Natural killer cell treated with Interleukin-12 subunit alpha and Interleukin-12 subunit beta and Interleukin-15 and Interleukin-18, amount 100 ng/mL, for 72 hours (primary cell): ENCODE measurements around the gene CEBPG. TPM values are rescaled to one million over a fixed set of nuclear protein-coding genes. Genes with fewer than 3 reads are reported as not detected.

Experiments used
- ATAC-seq, 2 donors: fragments of 150-1000 bp; cut with Tn5 transposase in 1 of 2; sonication (Bioruptor Pico), chemical (Tn5 transposase) in 1 of 2; 2 replicates each; pipeline ENCODE4 v1.10.0; 2021
- DNase-seq: peaks from one replicate; pipeline ENCODE4 v3.0.0; 2022; ENCODE audit warnings: low spot score
- H3K27ac Mint-ChIP-seq, 2 donors: 1 replicate in 1 of 2; 2 replicates in 1 of 2; pipeline ENCODE4 v1.8.0; 2022; ENCODE audit warnings: mixed read lengths in 2 of 2, mild to moderate bottlenecking in 1 of 2, moderate library complexity in 1 of 2
- H3K27me3 Mint-ChIP-seq, 2 donors: 1 replicate in 1 of 2; 2 replicates in 1 of 2; pipeline ENCODE4 v1.8.0; 2022; ENCODE audit warnings: mixed read lengths in 2 of 2
- H3K36me3 Mint-ChIP-seq: one replicate; pipeline ENCODE4 v1.8.0; 2022; ENCODE audit warnings: mixed read lengths
- H3K4me1 Mint-ChIP-seq, 2 donors: 1 replicate in 1 of 2; 2 replicates in 1 of 2; pipeline ENCODE4 v1.8.0; 2022; ENCODE audit warnings: low read depth in 2 of 2, mixed read lengths in 2 of 2, mild to moderate bottlenecking in 1 of 2
- H3K4me3 Mint-ChIP-seq: one replicate; pipeline ENCODE4 v1.8.0; 2022; ENCODE audit warnings: mixed read lengths
- H3K9me3 Mint-ChIP-seq: 2 replicates; pipeline ENCODE4 v1.8.0; 2022; ENCODE audit warnings: mixed read lengths
- total RNA-seq, 2 donors: library from RNA; stranded (reverse); gene quantifications; one replicate each; pipeline ENCODE4 v1.2.3, GENCODE V29; 2022

The CEBPG gene
- total RNA-seq, 2 donors from 2014 or later = 26.3 to 29.2 TPM

DNA sequence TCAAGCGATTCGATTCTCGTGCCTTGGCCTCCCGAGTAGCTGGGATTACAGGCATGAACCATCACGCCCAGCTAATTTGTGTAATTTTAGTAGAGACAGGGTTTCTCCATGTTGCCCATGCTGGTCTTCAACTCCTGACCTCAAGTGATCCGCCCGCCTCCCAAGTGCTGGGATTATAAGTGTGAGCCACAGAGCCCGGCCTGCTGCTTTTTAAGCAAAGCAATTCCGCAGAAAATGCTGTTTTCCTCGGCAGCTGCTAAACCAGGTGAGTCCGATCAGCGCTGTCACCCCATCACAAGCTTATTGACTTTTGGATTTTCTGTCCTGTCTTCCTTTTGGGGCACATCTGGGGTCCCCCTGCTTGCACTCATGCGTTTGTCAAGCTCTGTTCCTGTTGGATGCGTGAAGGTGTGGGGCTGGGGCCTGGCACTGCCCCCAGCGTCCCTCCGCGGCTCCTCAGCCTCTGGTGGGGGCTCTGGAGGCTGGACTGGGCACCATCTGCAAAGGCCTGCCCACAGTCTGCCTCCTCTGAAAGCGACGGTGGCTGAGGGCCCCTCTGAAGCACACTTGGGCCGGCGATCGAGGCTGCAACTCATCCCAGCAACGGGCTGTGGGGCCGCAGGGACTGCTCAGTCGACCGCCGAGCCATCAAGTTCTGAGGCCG, 25.7 kb downstream of the CEBPG start:
- Mint-ChIP-seq H3K4me1 (peaks cover 0 to 10% of the 10 kb centered on the region in 2 donors), H3K9me3 (no peaks in the 10 kb centered on the region), H3K4me3 (no peak overlapping the region), H3K36me3 (no peaks in the 10 kb centered on the region), H3K27me3 (no peaks in the 10 kb centered on the region), H3K27ac (no peak overlapping the region)
- DNase-seq (peak; percentile 25), ATAC-seq (no peak)

DNA sequence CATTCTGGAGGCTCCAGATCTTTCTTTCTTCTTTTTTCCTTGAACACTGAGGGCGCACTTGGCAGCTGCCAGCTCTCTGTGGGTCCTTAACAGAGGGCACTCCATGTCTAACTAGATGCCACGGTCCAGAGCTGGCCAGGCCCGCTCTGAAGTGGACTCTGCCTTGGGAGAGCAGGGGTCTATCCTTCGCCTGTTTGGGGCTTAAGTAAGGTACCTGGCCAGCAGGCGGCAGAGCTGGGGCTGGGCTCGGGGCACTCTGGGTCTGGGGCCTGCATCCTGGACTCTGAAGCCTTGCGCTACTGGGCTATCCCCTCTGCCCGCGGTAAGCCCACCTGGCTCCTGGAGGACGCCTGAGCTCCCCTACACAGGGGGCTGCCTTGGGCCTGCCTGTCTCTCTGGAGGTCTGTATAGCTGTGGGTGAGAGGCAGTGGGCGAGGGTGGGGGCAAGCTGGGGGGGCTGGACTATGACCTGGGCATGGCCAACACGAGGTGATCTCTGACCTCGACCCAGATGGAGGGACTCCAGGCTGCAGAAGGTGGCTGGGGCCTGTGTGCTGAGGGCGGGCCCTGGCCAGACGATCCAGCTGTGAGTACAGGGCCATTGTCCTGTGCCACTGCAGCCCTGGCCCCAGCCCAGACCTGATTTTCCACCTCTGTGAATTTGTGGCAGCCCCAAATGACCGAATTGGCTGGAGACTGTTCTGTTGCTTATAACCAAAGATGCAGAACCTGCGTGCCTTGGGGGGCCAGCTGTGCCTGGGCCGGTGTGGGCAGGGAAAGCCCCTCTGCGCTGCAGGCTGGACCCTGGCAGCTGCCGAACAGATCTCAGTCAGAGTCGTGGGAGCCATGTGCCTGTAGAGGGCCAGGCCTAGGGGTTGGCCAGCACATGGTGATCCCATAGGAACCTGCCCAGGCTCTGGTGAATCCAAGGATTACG, 26.5 kb downstream of the CEBPG start:
- no peak overlapping the region for H3K27ac Mint-ChIP-seq
- no peaks in the 10 kb centered on the region for H3K36me3 Mint-ChIP-seq
- ATAC-seq (no peak), DNase-seq (no peak)
- H3K27me3 Mint-ChIP-seq = no peaks in the 10 kb centered on the region
- peaks cover 0 to 3% of the 10 kb centered on the region in 2 donors for H3K4me1 Mint-ChIP-seq
- no peaks in the 10 kb centered on the region for H3K9me3 Mint-ChIP-seq
- no peak overlapping the region for H3K4me3 Mint-ChIP-seq

DNA sequence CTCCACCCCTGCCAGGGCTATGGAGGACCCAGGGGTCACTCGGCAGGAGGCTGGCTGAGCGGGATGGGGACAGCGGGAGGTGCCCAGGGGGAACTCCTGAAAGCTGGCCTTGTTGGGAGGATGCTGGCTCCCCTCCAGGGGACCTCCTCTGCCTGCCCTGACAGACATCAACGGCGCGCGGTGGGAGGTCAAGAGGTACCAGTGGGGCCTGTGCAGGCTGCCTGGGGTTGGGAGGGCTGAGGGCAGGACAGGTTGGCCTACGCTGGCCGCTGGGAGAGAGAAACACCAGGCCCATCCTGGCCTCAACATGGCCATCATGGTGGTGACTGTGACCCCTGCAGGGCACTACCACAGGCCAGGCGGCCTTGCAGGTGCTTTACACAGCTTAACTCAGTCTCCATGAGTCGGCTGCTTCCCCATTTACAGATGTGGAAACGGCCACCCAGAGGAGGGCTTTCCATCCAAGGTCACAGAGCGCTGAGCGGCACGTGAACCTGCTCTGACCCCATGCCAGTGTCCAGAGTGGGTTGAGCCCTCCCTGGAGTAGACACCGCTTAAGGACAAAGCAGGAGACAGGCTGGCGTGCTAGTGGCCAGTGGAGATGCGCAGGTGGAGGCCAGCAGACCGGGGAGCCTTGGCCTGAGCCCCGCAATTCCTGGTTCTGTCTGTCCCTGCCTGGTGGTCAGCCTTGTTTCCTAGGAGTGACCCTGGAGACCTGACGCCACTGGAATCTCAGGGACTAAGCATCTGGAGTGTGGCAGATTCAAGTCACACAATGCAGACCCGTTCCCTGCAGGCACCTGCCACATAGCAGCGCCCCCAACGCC, 27.6 kb downstream of the CEBPG start:
- no peak overlapping the region for H3K27ac Mint-ChIP-seq
- no peak for DNase-seq
- no peak overlapping the region for H3K4me3 Mint-ChIP-seq
- no peaks in the 10 kb centered on the region for H3K4me1 Mint-ChIP-seq
- no peaks in the 10 kb centered on the region for H3K36me3 Mint-ChIP-seq
- no peaks in the 10 kb centered on the region for H3K27me3 Mint-ChIP-seq
- no peak for ATAC-seq
- no peaks in the 10 kb centered on the region for H3K9me3 Mint-ChIP-seq

DNA sequence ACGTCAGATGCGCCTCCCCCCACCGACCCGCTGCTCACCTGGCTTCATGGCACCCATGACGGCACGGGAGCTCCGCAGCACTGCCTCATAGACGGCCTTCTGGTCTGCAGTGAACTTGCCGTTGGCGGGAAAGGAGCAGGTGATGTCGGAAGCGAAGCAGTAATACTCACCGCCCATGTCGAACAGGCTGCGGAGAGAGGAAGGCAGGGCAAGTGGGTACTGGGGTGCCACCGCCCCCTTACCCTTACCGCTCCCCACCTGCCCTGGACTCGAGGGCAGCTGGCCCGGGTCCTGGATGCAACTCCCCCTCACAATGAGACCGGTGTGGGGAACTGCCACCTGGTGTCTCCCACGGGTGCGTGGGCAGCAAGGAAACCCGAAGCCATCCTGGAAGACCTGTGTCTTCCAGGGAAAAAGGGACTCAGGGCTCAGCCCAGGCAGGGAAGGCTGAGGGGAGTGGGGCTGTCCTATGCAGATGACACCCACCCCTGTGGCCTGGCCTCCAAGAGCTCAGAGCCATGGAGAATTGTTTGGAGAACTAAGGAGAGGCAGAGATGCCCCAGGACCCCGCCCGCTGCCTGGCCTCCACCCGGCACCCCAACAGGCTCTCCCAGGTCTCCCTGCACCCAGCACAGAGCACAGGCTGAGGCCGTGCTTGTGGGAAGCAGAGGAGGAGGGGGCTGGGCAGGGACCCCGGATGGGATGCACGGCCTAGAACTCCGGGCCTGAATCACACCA, 28.3 kb downstream of the CEBPG start:
- Mint-ChIP-seq H3K27ac (no peak overlapping the region), H3K4me1 (no peaks in the 10 kb centered on the region), H3K27me3 (no peaks in the 10 kb centered on the region), H3K9me3 (no peaks in the 10 kb centered on the region), H3K36me3 (no peaks in the 10 kb centered on the region), H3K4me3 (no peak overlapping the region)
- ATAC-seq (no peak), DNase-seq (no peak)

DNA sequence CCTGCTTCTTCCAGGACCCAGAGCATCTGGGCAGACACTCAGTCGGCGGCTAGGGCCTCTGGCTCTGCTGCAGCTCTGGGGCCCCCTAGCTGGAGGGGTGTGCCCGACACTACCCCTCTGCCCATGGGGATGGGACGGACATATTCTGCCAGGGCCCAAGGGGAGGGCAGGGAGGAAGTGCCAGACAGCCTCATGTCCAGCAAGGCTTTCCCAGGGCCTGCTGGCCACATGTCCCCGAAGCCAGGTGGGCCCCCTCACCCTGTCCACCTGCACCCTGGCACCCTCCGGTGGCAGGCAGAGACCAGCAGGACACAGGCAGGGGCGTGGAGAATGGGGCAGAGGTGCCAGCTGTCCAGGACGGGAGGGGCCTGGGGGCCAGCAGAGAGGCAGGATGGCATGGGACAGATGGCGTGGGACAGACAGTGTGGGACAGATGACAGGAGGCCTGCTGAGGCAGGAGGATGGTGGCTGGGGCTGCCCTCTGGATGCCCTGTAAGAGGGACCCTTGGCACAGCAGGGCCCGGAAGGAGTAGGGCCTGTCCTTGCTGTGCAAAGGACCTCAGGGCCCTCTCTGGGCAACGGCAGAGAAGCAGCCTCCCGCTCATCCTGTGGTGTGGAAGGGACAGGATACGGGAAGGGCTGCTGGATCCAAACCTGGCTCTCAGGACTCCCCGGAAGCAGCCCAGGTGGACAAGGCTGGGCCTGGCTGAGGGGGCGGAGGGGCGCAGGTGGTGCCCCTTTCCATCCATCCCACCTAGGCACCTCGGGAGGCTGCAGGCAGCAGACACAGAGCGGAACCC, 29.1 kb downstream of the CEBPG start:
- no peaks in the 10 kb centered on the region for H3K4me1 Mint-ChIP-seq
- H3K4me3 Mint-ChIP-seq = no peak overlapping the region
- DNase-seq = no peak
- no peaks in the 10 kb centered on the region for H3K9me3 Mint-ChIP-seq
- H3K36me3 Mint-ChIP-seq = no peaks in the 10 kb centered on the region
- ATAC-seq = no peak
- no peaks in the 10 kb centered on the region for H3K27me3 Mint-ChIP-seq
- H3K27ac Mint-ChIP-seq = no peak overlapping the region

DNA sequence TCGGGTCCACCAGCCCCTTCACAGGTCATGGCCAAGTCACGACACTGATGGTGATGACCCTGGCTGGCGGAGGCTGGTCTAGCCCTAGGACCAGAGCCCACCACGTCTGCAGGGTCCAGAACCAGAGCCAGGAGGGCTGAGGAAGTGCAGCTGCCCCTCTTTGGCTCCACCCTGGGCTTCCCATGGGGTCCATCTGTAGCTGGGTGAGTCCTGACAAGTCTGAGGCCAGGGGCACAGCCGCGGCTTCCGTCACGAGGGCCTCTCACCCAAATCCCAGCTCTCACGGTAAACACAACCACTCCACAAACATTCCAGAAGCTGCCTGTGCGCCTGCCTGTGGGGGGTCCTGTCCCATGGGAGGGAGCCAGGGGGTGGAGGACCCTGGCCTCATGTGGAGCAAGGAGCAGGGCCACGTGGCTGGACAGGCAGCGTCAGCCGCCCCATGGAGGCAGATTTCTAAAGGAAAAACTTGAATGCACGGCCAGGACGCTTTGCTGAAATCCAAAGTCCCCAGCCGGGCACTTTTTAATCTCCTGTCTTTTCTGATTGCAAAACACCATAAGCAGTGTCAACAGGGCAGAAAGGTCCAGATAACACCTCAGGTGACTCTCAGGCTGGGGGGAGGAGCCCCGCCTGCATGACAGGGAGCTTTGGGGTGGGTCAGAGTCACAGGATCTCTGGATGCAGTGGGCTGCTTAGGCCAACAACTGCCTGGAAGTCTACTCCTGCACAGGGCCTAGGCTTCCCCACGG, 29.9 kb downstream of the CEBPG start:
- H3K36me3 Mint-ChIP-seq = no peaks in the 10 kb centered on the region
- DNase-seq (no peak), ATAC-seq (no peak)
- no peaks in the 10 kb centered on the region for H3K27me3 Mint-ChIP-seq
- H3K4me3 Mint-ChIP-seq = no peak overlapping the region
- no peaks in the 10 kb centered on the region for H3K4me1 Mint-ChIP-seq
- no peaks in the 10 kb centered on the region for H3K9me3 Mint-ChIP-seq
- no peak overlapping the region for H3K27ac Mint-ChIP-seq

DNA sequence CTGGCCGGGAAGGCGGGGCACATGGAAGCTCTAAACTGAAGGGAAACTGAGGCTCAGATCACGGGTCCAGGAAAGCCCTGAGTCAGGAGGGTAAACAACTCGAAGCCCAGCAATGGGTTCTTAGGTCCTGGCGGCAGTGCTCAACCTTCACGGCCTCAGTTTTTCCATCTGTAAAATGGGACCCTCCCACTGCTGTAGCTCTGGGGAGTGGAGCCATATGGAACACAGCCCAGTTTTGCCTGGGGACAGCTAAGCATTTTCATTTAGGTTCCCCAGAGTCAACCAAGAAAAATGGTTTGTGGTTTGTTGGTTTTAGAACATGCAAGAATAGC, 30.4 kb downstream of the CEBPG start:
- H3K36me3 Mint-ChIP-seq = no peaks in the 10 kb centered on the region
- H3K27me3 Mint-ChIP-seq = no peaks in the 10 kb centered on the region
- no peaks in the 10 kb centered on the region for H3K9me3 Mint-ChIP-seq
- H3K4me1 Mint-ChIP-seq = no peaks in the 10 kb centered on the region
- H3K4me3 Mint-ChIP-seq = no peak overlapping the region
- H3K27ac Mint-ChIP-seq = no peak overlapping the region
- DNase-seq = no peak
- ATAC-seq = no peak

DNA sequence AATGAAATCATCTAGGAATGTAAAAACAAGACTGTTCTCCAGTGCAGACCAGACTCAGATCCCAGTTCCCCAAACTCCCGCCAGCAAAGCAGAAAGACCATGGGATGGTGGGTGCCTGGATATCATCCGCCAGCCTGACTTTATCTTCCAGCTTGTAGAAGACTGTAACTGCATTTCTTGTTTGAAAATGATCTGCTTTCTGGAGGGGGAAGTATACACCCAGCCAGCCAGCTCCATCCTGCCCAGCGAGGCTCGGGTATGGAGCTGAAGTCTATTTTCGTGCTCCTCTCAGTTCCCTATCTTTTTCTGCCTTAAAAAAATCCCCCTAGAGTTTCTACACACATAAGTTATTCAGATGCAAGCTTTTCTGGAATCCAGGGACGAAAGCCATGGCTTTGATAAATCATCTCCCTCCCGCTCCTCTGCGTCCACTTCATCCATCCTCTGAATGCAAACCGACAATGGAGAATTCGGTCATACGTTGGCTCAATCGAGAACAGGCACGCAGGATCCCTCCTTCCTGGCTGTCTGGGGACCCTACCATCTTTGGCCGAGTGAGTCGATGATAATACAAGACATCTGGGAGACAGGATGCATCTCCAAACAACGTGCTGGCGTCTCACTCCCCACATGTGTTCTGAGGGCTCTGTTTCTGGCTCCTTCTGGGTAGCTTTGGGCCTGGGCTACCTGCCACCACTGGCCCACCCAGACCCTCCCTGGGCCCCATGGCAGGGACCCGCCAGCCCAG, 31.2 kb downstream of the CEBPG start:
- Mint-ChIP-seq H3K27ac (no peak overlapping the region), H3K4me3 (no peak overlapping the region), H3K36me3 (no peaks in the 10 kb centered on the region), H3K9me3 (no peaks in the 10 kb centered on the region), H3K27me3 (no peaks in the 10 kb centered on the region), H3K4me1 (no peaks in the 10 kb centered on the region)
- DNase-seq (no peak), ATAC-seq (no peak)

DNA sequence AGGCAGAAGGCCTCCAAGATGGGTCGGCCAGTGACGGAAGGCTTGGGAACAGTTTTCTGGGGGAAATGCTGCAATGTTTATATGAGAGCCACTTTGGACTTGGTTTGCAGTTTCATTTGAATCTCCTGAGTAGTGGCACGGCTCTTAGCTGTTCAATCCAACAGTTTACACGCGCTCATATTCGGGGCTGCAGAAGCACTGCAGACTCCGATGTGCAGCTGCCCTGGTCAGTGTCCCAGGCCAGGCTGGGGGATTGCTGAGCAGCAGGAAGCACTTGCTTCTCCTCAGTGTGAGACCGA, 31.7 kb downstream of the CEBPG start:
- no peaks in the 10 kb centered on the region for H3K27me3 Mint-ChIP-seq
- ATAC-seq = no peak
- H3K4me1 Mint-ChIP-seq = no peaks in the 10 kb centered on the region

DNA sequence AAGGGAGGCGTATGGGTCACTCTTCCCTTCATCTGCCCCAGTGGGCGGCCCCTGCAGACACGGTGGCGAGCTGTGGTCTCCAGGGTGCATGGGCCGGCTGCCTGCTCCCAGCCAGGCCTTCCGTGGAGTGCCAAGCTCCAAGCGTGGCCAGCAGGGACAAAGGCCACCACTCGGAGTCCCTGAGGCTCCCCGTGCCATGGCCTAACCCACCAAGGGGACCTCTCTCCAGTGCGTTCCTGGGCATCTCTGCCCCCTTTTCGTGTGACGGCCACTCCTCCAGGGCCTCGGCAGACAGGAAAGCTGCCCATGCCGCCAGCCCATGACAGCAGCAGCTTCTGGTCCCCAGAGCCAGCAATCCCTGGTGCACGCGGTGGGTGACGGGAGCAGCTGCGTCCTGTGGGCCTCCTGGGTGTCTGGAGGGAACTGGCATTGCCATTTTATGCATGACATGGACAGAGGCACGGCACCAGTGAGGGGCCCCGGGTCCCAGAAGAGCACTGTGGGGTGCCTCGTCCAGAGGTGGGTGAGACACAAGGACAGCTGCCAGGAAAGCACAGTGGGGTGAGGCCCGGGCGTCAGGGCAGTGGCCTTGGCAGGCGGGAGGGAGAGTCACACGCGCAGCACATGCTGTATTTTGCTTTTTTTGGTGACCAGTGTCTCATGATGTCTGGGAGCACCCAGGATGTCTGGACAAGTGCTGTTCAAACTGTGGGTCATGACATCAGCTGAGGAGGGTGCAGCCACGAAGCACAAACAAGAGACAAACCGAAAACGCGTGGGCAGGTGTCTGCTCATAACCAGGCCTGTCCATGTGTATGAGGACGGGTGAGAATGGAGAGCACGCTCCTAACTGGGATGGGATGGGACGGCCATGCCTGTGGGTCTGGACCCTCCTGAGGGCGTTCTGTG, 32.3 kb downstream of the CEBPG start:
- H3K4me3 Mint-ChIP-seq = no peak overlapping the region
- no peak overlapping the region for H3K27ac Mint-ChIP-seq
- DNase-seq = no peak
- H3K36me3 Mint-ChIP-seq = no peaks in the 10 kb centered on the region
- no peaks in the 10 kb centered on the region for H3K4me1 Mint-ChIP-seq
- H3K27me3 Mint-ChIP-seq = no peaks in the 10 kb centered on the region
- no peaks in the 10 kb centered on the region for H3K9me3 Mint-ChIP-seq
- no peak for ATAC-seq

More for the DNA sequence above, 31.7 kb downstream of the CEBPG start:
- Mint-ChIP-seq H3K4me3 (no peak overlapping the region), H3K27ac (no peak overlapping the region), H3K36me3 (no peaks in the 10 kb centered on the region), H3K9me3 (no peaks in the 10 kb centered on the region)
- DNase-seq = no peak

DNA sequence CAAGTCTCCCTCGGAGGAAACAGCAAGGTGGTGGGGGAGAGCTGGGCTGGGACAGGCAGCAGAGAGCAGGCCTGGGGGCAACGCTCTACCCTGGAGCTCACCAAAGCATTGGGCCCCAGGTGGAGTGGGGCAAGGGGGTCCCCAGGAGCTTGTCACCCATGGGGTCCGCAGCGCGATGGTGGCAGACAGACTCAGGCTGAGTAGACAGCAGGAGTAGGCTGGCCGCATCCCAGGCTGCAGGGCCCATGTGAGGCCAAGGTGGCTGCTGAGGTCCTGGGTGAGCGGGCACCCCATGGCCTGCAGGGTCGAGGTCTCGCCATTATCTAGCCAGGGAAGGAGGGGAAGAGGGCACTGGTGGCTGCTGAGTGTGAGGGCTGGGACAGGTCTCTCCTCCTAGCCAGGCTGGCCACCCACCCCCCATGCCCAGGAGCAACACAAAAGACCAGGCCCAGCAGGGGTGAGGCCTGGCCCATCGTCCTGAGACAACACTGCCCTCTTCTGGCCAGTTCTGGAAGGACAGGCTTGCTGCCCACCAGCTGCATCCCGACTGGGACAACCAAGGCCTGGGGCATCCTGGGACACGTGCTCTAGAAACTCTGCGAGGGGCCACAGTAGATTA, 33.1 kb downstream of the CEBPG start:
- H3K9me3 Mint-ChIP-seq = no peaks in the 10 kb centered on the region
- H3K27ac Mint-ChIP-seq = no peak overlapping the region
- H3K4me1 Mint-ChIP-seq = no peaks in the 10 kb centered on the region
- no peak for DNase-seq
- H3K4me3 Mint-ChIP-seq = no peak overlapping the region
- no peaks in the 10 kb centered on the region for H3K36me3 Mint-ChIP-seq
- no peaks in the 10 kb centered on the region for H3K27me3 Mint-ChIP-seq
- ATAC-seq = peak; percentile 70
